Mucosa of descending colon (tissue), 3 donors: Measurements from ENCODE around the gene TMEM178B. TPM values are rescaled to one million over a fixed set of nuclear protein-coding genes. Genes with fewer than 3 reads are reported as not detected.

Source experiments
- ATAC-seq: fragments of 200-7000 bp; cut with Tn5 transposase; one replicate; pipeline ENCODE4 v1.9.1; 2020; ENCODE audit warnings: mild to moderate bottlenecking, moderate library complexity
- DNase-seq, 3 donors: peaks; one replicate each; pipeline ENCODE4 v3.0.0-alpha.2; 2020
- H3K36me3 ChIP-seq: fragments of 200-600 bp; one replicate; pipeline ENCODE4 v1.8.0; 2021; ENCODE audit warnings: low read depth, mild to moderate bottlenecking
- H3K4me1 ChIP-seq: fragments of 200-600 bp; one replicate; pipeline ENCODE4 v1.8.0; 2021; ENCODE audit warnings: low read depth, mild to moderate bottlenecking
- H3K4me3 ChIP-seq: fragments of 200-600 bp; one replicate; pipeline ENCODE4 v1.8.0; 2021; ENCODE audit warnings: mild to moderate bottlenecking
- H3K9me3 ChIP-seq: fragments of 200-600 bp; one replicate; pipeline ENCODE4 v1.8.0; 2021; ENCODE audit warnings: mild to moderate bottlenecking
- intact Hi-C, 2 donors: fragments of 100-400 bp; cut with DNase I in 1 of 2; cut with micrococcal nuclease in 1 of 2; formaldehyde crosslinking; loops; one replicate each; pipeline versions ENCODE4 v1.11.0 to v1.11.1; 2022; cut with DNase I, micrococcal nuclease
- total RNA-seq, 3 donors: library from RNA; stranded (reverse); fragmentation: NEBNext Ultra II Directional in 2 of 3; extraction: Animal tissue kit (Norgen Biotek cat#: 25700) in 2 of 3; gene quantifications; one replicate each; pipeline versions ENCODE4 v1.2.1 to v1.2.4, GENCODE V29; 2021 to 2023
- TF ChIP-seq, protein P1 (sequence below): fragments of 200-600 bp; IDR thresholded peaks from one replicate; pipeline ENCODE4 v1.8.0; 2022; ENCODE audit warnings: antibody characterized with exemption, mild to moderate bottlenecking
- donor health status: DM: no; HTN: no; CAD: no; lungs with moderate emphysema.
- donor health status: DM: no; HTN: no; CAD: no.
- donor health status: DM: no; HTN: yes; CAD: no.

Gene TMEM178B
- total RNA-seq, 3 donors from 2014 or later: 0.22 to 2.0 (median 0.32) TPM

DNA sequence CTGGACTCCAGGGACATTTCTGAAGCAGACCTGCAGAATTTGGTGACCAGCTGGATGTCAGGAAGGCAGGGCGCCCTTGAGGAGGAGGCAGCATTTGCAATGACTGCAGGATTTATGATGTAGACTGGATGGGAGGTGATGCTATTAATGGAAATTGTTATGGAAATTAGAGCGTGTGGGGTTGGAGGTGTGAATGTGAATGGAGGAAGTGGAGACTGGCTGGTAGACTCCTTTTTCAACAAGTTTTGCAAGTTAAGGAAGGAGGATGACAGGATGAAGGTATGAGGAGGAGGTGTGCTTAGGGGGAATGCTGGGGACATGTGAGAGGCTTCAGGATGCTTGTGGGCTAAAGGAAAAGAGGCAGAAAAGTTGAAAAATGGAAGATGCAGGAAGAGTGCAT lies 137.0 kb downstream of the TMEM178B start:
- DNase-seq (no peak), ATAC-seq (no peak)
- TF ChIP-seq, protein P1, sequence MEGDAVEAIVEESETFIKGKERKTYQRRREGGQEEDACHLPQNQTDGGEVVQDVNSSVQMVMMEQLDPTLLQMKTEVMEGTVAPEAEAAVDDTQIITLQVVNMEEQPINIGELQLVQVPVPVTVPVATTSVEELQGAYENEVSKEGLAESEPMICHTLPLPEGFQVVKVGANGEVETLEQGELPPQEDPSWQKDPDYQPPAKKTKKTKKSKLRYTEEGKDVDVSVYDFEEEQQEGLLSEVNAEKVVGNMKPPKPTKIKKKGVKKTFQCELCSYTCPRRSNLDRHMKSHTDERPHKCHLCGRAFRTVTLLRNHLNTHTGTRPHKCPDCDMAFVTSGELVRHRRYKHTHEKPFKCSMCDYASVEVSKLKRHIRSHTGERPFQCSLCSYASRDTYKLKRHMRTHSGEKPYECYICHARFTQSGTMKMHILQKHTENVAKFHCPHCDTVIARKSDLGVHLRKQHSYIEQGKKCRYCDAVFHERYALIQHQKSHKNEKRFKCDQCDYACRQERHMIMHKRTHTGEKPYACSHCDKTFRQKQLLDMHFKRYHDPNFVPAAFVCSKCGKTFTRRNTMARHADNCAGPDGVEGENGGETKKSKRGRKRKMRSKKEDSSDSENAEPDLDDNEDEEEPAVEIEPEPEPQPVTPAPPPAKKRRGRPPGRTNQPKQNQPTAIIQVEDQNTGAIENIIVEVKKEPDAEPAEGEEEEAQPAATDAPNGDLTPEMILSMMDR: no peak
- Histone ChIP-seq H3K4me1 (no peaks in the 10 kb centered on the region), H3K36me3 (no peaks in the 10 kb centered on the region), H3K4me3 (no peak overlapping the region), H3K9me3 (no peaks in the 10 kb centered on the region)
- intact Hi-C loops: no loop called here

DNA sequence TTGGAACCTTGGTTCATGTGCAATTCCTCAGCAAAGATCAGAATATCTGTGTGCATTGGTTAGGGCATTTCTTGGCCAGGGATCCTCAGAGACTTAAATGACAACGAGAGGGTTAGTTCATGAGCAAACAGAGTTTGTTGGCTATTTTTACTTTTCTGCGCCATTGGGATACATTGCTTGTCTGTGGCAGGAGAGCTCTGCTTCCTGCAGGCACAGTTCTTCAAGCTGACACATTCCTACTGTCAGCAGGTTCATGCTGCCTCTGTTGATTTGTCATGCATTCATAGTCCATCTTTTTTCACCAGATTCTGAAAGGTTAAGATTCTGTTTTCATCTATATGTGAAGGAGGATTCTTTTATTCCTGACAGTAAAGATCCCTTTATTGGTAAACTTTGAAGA lies 139.4 kb downstream of the TMEM178B start:
- no peak for DNase-seq

DNA sequence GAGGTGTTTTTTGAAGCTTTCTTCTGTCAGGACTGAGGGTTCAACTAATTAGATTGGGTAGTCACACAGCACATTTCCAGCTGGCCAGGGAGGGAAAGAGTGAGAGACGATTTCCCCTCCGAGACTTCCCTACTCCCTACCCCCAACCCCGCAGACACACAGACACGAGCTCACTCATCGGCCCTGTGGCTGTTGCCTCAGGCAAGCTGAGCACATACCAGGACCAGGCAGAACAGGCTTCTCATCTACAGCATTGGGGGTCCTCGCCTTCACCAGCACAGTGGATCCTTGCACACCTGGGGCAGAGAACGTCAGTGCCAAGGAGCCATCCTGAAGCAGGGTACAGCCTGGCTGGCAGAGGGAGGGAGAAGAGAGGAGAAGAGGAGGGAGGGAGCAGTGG lies 144.1 kb downstream of the TMEM178B start:
- Histone ChIP-seq H3K4me1 (no peaks in the 10 kb centered on the region), H3K9me3 (no peaks in the 10 kb centered on the region), H3K36me3 (no peaks in the 10 kb centered on the region), H3K4me3 (no peak overlapping the region)
- intact Hi-C loops: no loop called here
- no peak for DNase-seq
- TF ChIP-seq, protein P1: no peak
- no peak for ATAC-seq

More for the DNA sequence above, 139.4 kb downstream of the TMEM178B start:
- Histone ChIP-seq H3K4me3 (no peak overlapping the region), H3K4me1 (no peaks in the 10 kb centered on the region), H3K36me3 (no peaks in the 10 kb centered on the region), H3K9me3 (no peaks in the 10 kb centered on the region)
- ATAC-seq: no peak
- intact Hi-C loops: no loop called here
- TF ChIP-seq, protein P1: no peak

DNA sequence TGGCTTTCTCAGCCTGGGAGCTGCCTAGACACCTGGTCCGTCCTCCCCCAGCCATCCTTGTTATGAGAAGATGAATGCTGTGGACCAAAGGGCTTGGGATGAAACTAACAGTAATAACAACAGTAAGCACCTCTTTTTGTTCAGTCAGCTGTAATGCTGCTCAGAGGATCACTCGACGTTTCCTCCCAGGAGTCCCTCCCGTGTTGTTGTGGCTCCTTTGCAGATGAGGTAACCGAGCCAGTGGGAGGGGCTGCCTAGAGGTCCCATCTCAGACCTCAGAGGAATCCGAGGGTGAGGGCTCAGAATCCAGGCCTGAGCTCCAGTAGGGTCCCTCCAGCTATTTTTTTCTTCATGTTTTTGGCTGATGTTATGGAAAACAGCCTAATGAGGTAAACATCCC lies 145.1 kb downstream of the TMEM178B start:
- intact Hi-C loops: no loop called here
- no peaks in the 10 kb centered on the region for H3K9me3 ChIP-seq
- H3K36me3 ChIP-seq: no peaks in the 10 kb centered on the region
- no peak overlapping the region for H3K4me3 ChIP-seq
- TF ChIP-seq, protein P1: no peak
- no peaks in the 10 kb centered on the region for H3K4me1 ChIP-seq
- ATAC-seq (no peak), DNase-seq (no peak)

DNA sequence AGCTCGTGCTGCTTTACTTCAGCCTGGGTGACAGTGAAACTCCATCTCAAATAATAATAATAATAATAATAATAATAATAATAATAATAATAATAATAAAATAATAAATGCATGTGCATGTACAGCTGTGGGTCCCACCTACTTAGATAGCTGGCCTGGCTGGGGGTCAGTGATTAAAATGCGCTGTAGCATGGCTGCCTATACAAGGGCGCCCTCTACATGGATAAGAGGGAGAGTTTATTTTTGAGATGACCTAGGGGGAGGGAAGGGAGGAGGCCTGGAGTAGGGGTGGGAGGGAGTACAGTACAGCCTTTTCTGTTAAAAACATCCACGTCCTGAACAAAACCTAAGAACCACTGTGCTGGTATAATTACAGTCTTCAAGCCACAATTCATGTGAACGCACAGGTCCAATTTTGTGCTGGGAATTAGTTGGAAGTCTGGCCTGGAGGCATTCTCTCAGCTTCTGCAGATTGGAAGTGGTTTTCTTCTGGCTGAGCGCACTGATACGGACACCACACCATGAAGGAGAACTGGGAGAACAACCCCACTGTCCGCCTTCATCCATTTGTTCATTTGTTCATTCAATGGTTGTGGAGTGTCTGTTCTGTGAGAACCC lies 146.5 kb downstream of the TMEM178B start:
- Histone ChIP-seq H3K4me3 (no peak overlapping the region), H3K36me3 (no peaks in the 10 kb centered on the region), H3K4me1 (no peaks in the 10 kb centered on the region), H3K9me3 (no peaks in the 10 kb centered on the region)
- intact Hi-C loops: no loop called here
- TF ChIP-seq, protein P1: no peak
- ATAC-seq: no peak
- DNase-seq: no peak
